GM18951 (cell line): ENCODE results near the gene HSPB8.

Experiments used
- POLR2A ChIP-seq: IDR thresholded peaks from 4 replicates; pipeline ENCODE4 v1.6.1; 2011; ENCODE audit warnings: mild to moderate bottlenecking; ENCODE audit not compliant: insufficient read length, insufficient read depth; ENCODE audit errors: extremely low read depth
- in situ Hi-C: fragments of 300-500 bp; cut with MboI; formaldehyde crosslinking; loops from one replicate; pipeline ENCODE4 v1.12.0; 2022; ENCODE audit warnings: low sequenced_read_pairs, mixed read lengths, inconsistent platforms; ENCODE audit not compliant: unreplicated experiment

HSPB8 gene

DNA sequence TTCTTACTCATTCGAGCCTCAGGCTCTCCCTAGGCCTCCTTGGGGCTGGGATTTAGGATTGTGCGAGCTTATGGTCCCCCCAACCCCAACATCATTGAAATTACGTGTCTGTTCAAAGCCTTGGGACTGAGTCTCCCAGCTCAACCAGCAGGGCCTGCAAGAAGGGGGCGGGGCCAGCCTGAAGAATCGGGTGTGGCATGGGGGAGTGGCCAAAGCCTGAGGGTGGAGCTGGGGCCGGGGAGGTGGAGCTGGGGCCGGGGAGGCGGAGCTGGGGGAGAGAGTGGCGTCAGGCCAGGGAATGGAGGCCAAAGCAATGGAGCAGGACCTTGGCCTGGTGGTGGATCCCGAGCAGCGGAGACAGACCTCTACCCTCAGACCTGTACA, 24.3 kb upstream of the HSPB8 start:
- in situ Hi-C loops: no loop called here
- TF ChIP-seq POLR2A: no peak

DNA sequence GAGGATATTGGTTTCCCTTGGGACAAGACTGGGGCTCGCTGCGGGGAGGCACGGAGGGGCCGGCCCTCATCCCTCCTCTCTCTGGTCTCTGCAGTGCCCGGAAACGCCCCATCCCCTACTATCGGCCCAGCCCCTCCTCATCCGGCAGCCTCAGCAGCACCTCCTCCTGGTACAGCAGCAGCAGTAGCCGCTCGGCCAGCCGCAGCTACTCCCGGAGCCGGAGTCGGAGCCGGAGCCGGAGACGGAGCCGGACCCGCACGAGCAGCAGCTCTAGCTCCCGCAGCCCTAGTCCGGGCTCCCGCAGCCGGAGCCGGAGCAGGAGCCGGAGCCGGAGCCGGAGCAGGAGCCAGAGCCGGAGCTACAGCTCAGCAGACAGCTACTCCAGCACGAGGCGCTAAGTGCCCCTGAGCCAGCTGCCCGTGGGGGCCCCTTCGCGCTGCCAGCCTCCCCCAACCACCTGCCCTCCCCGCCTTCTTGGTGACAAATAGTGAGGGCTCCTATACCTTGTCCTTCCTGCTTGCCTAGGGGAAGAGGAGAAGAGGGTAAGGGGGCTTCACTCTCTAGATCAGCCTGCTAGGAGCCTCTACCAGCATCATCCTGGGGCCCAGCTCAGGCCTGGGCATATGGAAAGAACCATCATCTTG, 22.2 kb upstream of the HSPB8 start:
- no peak for TF ChIP-seq POLR2A
- in situ Hi-C loops: no loop called here

DNA sequence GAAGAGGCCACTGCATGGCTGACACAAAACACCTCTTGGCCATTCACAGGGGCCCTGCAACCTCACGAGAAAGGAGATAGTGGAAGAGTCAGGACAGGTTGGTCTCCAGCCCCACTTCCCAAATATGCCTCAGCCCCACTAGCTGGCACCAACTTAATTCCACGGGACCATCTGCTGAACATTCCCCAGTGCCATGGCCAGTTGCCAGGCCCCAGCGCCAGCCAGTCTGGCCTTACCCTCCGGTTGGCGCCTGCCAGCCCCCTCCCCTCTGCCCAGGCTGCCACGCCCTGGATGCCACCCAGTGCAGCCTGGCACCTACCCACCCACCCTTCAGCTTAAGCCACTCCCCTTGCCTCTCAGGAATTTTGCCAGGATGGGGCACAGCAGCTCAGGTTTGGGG, 21.2 kb upstream of the HSPB8 start:
- no peak for TF ChIP-seq POLR2A
- in situ Hi-C loops: no loop called here

DNA sequence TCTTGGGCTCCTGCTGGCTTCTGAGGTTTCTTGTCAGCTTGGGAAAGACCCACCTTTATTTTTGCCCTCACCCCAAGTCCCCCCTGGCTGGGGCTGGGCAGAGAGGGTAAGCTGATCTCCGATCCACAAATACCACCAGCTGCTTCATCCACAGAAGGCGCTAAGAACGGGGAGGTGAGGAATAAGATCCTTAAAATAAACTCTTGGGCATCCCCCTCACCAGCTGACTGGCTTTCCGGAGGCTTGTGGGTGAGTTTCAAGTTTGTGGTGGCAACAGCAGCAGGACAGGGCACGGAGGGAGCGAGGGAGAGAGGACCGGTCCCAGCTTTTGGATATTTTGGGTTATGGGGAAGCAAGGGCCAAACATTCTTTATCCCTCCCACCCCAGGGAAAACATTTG, 20.8 kb upstream of the HSPB8 start:
- no peak for TF ChIP-seq POLR2A
- in situ Hi-C loops: no loop called here

DNA sequence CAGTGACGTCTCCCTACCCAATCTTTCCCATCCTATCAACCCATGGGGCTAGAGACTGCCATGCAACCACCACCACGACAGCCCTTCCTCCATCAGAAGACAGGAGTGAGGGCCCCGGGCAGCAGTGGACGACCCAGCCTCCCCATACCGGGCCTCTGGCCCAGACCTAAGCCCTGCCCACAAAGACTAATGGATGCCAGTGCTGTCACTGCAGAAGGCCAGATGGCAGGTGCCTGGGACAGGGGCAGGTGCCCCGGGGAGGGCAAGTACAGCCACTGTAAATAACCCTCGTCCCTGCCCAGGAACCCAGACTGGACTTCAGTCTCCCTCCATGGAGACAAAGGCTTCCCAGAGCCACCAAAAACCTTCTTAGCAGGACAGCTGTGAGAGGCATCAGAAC, 20.3 kb upstream of the HSPB8 start:
- in situ Hi-C loops: no loop called here
- no peak for TF ChIP-seq POLR2A

DNA sequence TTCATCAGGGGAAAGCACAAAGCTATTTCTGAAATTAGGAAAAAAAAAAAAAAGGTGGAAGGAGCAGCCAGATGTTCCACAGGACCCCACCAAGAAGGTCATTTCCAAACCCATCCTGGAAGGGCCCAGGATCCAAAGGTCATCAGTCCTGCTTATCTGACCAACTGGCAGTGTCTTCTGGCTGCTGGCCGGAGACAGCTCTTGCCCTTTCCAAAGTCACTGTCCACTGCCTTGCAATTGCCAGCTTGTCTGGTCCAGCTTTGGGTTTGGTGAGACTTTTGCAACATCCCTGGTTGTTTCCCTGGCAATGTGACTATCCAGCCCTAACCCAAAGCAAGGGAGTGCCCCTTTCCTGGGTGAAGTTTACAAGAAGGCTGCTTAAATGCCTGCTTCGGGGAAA, 18.9 kb upstream of the HSPB8 start:
- in situ Hi-C loops: no loop called here
- no peak for TF ChIP-seq POLR2A

DNA sequence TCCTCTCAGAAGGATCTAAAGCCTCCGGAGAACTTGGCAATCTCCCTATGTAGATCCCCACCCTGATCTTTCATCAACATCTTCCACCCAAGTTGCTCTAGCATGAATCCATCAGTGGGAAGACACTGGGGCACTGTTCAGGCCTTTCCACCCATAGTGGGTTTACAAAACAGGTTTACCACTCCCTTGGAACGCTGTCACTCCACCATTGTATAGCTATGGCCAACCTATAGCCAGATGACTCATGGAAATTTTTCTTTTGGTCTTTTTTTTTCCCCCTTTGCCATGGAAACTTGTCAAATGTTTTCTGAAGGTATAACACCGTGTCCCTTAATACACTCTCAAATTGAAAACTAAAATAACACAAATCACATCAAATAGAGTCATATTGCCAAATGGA, 10.8 kb upstream of the HSPB8 start:
- TF ChIP-seq POLR2A: no peak

DNA sequence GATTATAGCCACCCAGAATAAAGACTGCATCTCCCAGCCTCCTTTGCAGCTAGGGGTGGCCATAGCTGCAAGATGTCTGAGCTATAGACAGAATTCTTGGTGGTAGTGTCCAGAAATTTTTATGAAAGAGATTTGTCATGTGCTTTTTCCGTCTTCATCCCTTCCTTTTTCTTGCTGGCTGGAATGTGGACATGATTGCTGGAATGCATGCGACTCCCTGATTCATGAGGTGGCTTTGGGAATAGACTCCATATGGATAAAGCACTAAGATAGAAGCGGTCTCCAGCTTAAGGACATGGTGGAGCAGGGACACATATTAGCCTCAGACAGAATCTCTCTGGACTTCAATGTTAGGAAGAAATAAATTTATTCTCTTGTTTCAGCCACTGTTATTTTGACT, 10.0 kb upstream of the HSPB8 start:
- in situ Hi-C loops: no loop called here
- no peak for TF ChIP-seq POLR2A

More for the DNA sequence above, 10.8 kb upstream of the HSPB8 start:
- in situ Hi-C loops: no loop called here

DNA sequence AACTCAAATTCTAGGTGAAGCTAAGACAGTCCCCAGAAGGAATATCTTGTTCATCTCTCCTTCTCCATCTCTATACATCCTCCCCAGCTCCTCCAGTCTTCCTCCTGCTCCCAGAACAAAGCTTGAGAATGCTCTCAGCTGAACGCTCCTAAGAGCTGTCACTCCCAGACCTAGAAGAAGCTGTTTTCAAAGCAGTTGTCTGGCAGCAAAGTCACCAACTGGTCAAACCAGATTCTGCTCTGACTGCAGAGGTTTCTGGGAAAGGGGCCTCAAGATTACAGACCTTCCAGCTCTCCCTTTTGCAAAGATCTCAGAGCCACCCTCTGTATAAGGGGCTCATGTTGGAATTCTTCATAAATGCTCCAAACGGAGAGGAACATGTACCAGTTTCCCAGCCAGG, 9.6 kb upstream of the HSPB8 start:
- TF ChIP-seq POLR2A: no peak
- in situ Hi-C loops: no loop called here

DNA sequence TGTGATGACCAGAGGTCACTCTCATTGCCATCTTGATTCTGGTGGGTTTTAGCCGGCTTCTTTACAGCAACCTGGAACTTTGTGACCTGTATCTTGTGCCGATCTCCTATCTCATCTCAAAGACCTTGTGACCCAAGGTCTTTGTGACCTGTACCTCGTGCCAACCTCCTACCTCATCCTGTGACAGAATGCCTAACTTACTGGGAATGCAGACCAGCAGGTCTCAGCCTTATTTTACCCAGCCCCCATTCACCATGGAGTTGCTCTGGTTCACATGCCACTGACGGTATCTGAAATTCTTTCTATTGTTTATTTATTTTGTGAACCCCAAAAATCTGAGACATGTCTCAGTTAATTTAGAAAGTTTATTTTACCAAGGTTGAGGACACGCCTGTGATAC, 7.4 kb upstream of the HSPB8 start:
- no peak for TF ChIP-seq POLR2A
- in situ Hi-C loops: no loop called here

DNA sequence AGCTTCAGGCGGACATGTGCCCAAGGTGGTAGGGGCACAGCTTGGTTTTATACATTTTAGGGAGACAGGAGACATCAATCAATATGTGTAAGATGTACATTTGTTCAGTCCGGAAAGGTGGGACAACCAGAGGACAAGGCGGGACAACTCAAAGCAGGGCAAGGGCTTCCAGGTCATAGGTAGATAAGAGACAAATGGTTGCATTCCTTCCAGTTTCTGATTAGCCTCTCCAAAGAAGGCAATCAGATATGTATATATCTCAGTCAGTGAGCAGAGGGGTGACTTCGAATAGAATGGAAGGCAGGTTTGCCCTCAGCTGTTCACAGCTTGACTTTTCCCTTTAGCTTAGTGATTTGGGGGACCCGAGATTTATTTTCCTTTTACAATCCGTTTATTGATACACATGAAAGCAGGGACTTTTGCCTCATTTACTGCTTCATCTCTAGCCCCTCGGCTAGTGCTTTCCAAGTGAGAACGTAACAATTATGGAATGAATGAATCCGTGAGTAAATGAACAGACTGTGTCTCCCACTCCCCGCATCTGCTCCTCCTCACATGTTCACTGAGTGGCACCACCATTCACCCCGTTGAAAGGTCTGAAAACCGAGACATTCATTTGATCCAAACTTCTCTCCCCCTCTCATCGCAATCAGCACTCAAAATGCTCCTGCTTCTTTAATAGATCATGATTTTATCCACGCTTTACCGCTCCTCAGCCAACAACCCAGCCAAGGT, 6.9 kb upstream of the HSPB8 start:
- in situ Hi-C loops: no loop called here

DNA sequence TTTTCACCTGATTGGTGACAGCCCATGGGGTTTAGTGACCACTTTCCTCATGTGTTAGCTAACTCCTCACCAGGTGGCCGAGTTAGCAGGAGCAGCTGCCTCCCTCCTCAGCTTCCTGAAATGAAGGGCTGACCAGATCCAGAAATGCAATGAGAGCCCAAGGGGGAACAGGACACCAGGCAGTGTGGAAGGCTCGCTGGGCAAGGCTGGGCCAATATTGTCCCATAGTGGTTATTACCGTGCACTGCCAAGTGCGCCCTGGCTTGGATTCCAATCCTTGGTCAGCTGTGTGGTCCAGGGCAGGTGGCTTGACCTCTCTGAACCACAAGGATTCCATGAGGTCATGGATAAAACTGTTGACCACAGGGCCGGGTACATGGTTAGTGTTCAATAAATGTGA, 3.6 kb upstream of the HSPB8 start:
- in situ Hi-C loops: no loop called here
- no peak for TF ChIP-seq POLR2A

More for the DNA sequence above, 6.9 kb upstream of the HSPB8 start:
- TF ChIP-seq POLR2A: no peak

DNA sequence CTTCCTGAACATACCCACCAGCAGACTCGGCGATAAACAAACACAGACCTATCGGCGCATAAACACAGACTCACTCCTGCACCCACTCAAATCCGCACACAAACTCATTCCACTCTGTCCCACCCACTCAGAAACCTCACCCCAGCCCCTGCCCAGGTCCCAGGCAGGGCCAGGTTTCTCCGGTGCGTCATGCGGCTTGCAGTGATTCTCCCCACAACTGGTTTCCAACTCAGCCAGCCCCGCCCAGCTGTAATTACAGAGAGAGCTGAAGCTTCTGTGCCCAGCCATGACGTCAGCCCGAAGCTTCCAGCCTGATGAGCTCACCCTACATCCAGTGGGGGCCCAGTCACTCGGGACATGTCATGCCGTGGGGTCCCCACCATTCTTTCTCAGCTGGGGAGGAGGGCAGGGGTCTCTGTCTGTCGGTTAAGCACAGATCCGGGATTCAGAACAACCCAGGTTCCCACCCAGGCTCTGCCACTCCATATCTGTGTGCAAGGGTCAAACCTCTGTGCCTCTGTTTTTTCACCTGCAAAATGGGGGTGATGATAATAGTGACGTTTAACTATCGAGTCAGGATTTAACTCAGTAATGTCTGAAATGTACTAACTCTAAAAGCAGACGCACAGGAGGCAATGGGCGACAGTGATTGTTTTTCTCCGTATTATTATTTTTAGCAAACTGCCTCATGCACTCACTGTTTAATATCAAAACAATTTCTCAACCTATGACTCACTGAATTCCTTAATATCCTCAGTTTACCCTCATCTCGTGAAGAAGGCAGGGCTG, 2.3 kb upstream of the HSPB8 start:
- TF ChIP-seq POLR2A: no peak
- in situ Hi-C loops: no loop called here

DNA sequence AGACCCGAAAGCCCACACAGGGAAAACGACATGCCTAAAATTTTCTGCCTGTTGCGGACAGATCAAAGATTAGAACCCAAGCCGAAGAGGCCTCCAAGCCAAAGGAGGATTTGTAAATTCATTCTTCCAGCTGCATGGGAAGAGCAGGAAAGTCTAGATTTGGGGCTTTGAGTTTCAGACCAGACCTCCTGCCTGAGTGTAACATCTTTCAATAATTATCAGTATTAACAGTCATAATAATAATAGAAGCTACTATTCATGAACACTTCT, 1.7 kb upstream of the HSPB8 start:
- TF ChIP-seq POLR2A: no peak
- in situ Hi-C loops: no loop called here
